HepG2 (cell line): ENCODE measurements around the gene CTLA4. TPM values are rescaled to one million over a fixed set of nuclear protein-coding genes. Genes with fewer than 3 reads are reported as not detected.

Experiments used
- BHLHE40 ChIP-seq: IDR thresholded peaks from 2 replicates; pipeline ENCODE4 v1.6.1; 2011; ENCODE audit warnings: low read length, improper control_type of control experiment
- HNF4A ChIP-seq: sonication (generic); formaldehyde crosslinking; IDR thresholded peaks from 2 replicates; pipeline ENCODE4 v1.4.0; 2020; ENCODE audit warnings: missing genetic modification reagents
- ISX ChIP-seq: sonication (generic); formaldehyde crosslinking; conservative IDR thresholded peaks from 2 replicates; pipeline ENCODE4 v1.5.0; 2020; ENCODE audit warnings: missing genetic modification reagents
- MAF1 ChIP-seq: sonication (generic); formaldehyde crosslinking; IDR thresholded peaks from 2 replicates; pipeline ENCODE4 v1.5.0; 2020; ENCODE audit warnings: missing genetic modification reagents, borderline replicate concordance
- MIER3 ChIP-seq: IDR thresholded peaks from 2 replicates; pipeline ENCODE4 v1.6.1; 2016; ENCODE audit warnings: missing compliant biosample characterization, borderline replicate concordance
- MTF1 ChIP-seq: sonication (generic); formaldehyde crosslinking; IDR thresholded peaks from 2 replicates; pipeline ENCODE4 v1.5.0; 2020; ENCODE audit warnings: missing genetic modification reagents
- REPIN1 ChIP-seq: sonication (generic); formaldehyde crosslinking; IDR thresholded peaks from 2 replicates; pipeline ENCODE4 v1.8.0; 2022; ENCODE audit warnings: missing genetic modification reagents, low read depth, mild to moderate bottlenecking, borderline replicate concordance
- SP1 ChIP-seq, 2 experiments: fragments of 450-650 bp in 1 of 2; sonication (generic) in 1 of 2; formaldehyde crosslinking in 1 of 2; IDR thresholded peaks; 2 replicates each; pipeline versions ENCODE4 v1.4.0 to v1.6.1; 2016 to 2020; ENCODE audit warnings: missing genetic modification reagents in 1 of 2
- YEATS2 ChIP-seq: sonication (generic); formaldehyde crosslinking; IDR thresholded peaks from 2 replicates; pipeline ENCODE4 v1.4.0; 2020; ENCODE audit warnings: missing genetic modification reagents, borderline replicate concordance
- ZFP90 ChIP-seq: sonication (generic); formaldehyde crosslinking; IDR thresholded peaks from 2 replicates; pipeline ENCODE4 v1.8.0; 2022; ENCODE audit warnings: missing genetic modification reagents, mild to moderate bottlenecking, inconsistent platforms, borderline replicate concordance
- ZNF260 ChIP-seq: sonication (generic); formaldehyde crosslinking; IDR thresholded peaks from 2 replicates; pipeline ENCODE4 v1.4.0; 2020; ENCODE audit warnings: missing genetic modification reagents, low read depth, mild to moderate bottlenecking, borderline replicate concordance
- ZNF605 ChIP-seq: sonication (generic); formaldehyde crosslinking; IDR thresholded peaks from 2 replicates; pipeline ENCODE4 v1.8.0; 2022; ENCODE audit warnings: mild to moderate bottlenecking, missing genetic modification reagents
- polyA plus RNA-seq, 8 experiments: library from polyadenylated mRNA; depleted of rRNA in 3 of 8; stranded (reverse) in 7 of 8; unstranded in 1 of 8; fragments of >200 nt; fragmentation: Illumina TruSeq in 4 of 8; extraction: Trizol in 4 of 8; gene quantifications; 2 replicates each; pipeline versions ENCODE4 v1.2.1 to v1.2.3, GENCODE V29; 2011 to 2016; ENCODE audit warnings: low read depth in 4 of 8, missing spikeins in 1 of 8, mixed read lengths in 1 of 8; ENCODE audit not compliant: insufficient read depth in 1 of 8
- total RNA-seq, 5 experiments: library from RNA; depleted of rRNA; stranded (reverse); fragments of >200 nt; fragmentation: Illumina TruSeq; extraction: Trizol; gene quantifications; 2 replicates each; pipeline ENCODE4 v1.2.3, GENCODE V29; 2016; ENCODE audit warnings: low read depth in 1 of 5
- TF ChIP-seq, protein P1 (sequence below): sonication (generic); formaldehyde crosslinking; IDR thresholded peaks from 2 replicates; pipeline ENCODE4 v1.4.0; 2020; ENCODE audit warnings: missing genetic modification reagents, mild to moderate bottlenecking, borderline replicate concordance

CTLA4 gene
- total and polyA plus RNA-seq, 2 of the 13 experiments (the other 11 are each of a cell fraction or from before 2014, with no cell fraction given), result 0.16 TPM; not detected in 1

DNA sequence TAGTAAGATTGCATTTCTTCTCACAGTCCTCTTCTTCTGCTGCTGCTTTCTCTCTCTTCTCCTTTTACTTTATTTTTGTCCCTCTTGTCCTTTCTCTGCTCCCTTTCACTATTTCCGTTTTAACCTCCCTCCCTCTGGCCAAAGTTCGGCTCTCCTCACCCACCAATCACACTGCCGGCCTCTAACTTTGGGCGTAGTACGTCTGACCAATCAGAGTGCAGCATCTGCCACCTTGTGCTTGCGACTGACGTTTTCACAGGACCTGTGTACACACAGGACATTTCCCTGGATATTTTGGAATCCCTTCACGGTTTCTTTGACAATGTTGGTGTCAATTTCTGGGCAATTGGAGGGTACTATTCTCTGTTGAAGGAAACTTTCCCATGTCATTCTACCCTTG lies 46.4 kb downstream of the CTLA4 start (continued):
- TF ChIP-seq MAF1 (no peak), ISX (CRISPR knock-in tag) (no peak), BHLHE40 (no peak), MTF1 (no peak), ZNF605 (CRISPR knock-in tag) (no peak), MIER3 (CRISPR knock-in tag) (no peak), REPIN1 (CRISPR knock-in tag) (no peak), YEATS2 (CRISPR knock-in tag) (no peak), ZNF260 (CRISPR knock-in tag) (no peak), ZFP90 (CRISPR knock-in tag) (no peak), HNF4A (CRISPR knock-in tag) (peak; percentile 30; the same call in 1 of the 2 replicates), SP1 (IDR thresholded peaks at IDR 0.05) (no peak), SP1 (CRISPR knock-in tag; IDR thresholded peaks at IDR 0.05) (no peak)
- TF ChIP-seq, protein P1, sequence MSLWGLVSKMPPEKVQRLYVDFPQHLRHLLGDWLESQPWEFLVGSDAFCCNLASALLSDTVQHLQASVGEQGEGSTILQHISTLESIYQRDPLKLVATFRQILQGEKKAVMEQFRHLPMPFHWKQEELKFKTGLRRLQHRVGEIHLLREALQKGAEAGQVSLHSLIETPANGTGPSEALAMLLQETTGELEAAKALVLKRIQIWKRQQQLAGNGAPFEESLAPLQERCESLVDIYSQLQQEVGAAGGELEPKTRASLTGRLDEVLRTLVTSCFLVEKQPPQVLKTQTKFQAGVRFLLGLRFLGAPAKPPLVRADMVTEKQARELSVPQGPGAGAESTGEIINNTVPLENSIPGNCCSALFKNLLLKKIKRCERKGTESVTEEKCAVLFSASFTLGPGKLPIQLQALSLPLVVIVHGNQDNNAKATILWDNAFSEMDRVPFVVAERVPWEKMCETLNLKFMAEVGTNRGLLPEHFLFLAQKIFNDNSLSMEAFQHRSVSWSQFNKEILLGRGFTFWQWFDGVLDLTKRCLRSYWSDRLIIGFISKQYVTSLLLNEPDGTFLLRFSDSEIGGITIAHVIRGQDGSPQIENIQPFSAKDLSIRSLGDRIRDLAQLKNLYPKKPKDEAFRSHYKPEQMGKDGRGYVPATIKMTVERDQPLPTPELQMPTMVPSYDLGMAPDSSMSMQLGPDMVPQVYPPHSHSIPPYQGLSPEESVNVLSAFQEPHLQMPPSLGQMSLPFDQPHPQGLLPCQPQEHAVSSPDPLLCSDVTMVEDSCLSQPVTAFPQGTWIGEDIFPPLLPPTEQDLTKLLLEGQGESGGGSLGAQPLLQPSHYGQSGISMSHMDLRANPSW, result no peak
